ENCODE data around the gene RIMS1. TPM values are rescaled to one million over a fixed set of nuclear protein-coding genes. Genes with fewer than 3 reads are reported as not detected.

Gene RIMS1
- total and polyA plus RNA-seq, 9 of the 15 experiments (the other 6 are each of a cell fraction or from before 2014, with no cell fraction given): not detected

DNA sequence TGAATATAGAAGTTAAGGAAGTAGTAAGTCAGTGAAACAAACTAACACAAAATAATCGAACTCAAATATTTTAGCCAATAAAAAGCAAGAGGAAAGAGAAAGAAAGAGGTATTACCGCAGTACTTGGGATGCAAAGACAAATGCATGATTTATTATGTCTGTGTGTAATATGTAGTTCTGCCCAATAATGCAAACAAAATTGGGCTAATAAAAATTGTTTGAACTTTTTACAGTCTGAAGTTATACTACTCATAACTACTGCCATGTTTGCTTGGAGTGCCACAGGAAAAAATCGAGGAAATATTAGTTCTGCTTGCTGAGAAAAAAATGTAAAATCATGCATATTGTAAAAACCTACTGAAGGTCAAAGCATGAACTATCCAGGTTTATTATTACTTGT, 375.2 kb downstream of the RIMS1 start (continued):
- TF ChIP-seq, protein P1, sequence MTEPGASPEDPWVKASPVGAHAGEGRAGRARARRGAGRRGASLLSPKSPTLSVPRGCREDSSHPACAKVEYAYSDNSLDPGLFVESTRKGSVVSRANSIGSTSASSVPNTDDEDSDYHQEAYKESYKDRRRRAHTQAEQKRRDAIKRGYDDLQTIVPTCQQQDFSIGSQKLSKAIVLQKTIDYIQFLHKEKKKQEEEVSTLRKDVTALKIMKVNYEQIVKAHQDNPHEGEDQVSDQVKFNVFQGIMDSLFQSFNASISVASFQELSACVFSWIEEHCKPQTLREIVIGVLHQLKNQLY (CRISPR knock-in tag; conservative IDR thresholded peaks at IDR 0.05): no peak
- TF ChIP-seq, protein P2, sequence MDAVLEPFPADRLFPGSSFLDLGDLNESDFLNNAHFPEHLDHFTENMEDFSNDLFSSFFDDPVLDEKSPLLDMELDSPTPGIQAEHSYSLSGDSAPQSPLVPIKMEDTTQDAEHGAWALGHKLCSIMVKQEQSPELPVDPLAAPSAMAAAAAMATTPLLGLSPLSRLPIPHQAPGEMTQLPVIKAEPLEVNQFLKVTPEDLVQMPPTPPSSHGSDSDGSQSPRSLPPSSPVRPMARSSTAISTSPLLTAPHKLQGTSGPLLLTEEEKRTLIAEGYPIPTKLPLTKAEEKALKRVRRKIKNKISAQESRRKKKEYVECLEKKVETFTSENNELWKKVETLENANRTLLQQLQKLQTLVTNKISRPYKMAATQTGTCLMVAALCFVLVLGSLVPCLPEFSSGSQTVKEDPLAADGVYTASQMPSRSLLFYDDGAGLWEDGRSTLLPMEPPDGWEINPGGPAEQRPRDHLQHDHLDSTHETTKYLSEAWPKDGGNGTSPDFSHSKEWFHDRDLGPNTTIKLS (IDR thresholded peaks at IDR 0.05; ENCODE audit: borderline replicate concordance, low read depth): no peak
- TF ChIP-seq, protein P3, sequence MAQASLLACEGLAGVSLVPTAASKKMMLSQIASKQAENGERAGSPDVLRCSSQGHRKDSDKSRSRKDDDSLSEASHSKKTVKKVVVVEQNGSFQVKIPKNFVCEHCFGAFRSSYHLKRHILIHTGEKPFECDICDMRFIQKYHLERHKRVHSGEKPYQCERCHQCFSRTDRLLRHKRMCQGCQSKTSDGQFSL (CRISPR knock-in tag; IDR thresholded peaks at IDR 0.05): no peak
- TF ChIP-seq, protein P3 (tag; IDR thresholded peaks at IDR 0.05): no peak
- no peak for TF ChIP-seq ETV5 (CRISPR knock-in tag; IDR thresholded peaks at IDR 0.05; ENCODE audit: low read depth)
- TF ChIP-seq, protein P4, sequence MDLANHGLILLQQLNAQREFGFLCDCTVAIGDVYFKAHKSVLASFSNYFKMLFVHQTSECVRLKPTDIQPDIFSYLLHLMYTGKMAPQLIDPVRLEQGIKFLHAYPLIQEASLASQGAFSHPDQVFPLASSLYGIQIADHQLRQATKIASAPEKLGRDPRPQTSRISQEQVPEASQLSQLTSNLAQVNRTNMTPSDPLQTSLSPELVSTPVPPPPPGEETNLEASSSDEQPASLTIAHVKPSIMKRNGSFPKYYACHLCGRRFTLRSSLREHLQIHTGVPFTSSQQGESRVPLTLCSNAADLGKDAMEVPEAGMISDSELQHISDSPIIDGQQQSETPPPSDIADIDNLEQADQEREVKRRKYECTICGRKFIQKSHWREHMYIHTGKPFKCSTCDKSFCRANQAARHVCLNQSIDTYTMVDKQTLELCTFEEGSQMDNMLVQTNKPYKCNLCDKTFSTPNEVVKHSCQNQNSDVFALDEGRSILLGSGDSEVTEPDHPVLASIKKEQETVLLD (IDR thresholded peaks at IDR 0.05): no peak
- no peak for TF ChIP-seq ZC3H4 (CRISPR knock-in tag; IDR thresholded peaks at IDR 0.05; ENCODE audit: borderline replicate concordance)
